Esophagus (tissue), 2 donors: ENCODE measurements around the gene PAFAH1B2. TPM values are rescaled to one million over a fixed set of nuclear protein-coding genes. Genes with fewer than 3 reads are reported as not detected.
"Not testable (repeated sequence)": the region's sequence is repeated elsewhere in the genome, so short reads cannot be mapped to it uniquely, and the experiment has no call there.

ENCODE experiments used
- H3K27ac ChIP-seq, 2 donors: one replicate each; pipeline ENCODE4 v1.5.1; 2013; ENCODE audit warnings: low read depth in 2 of 2, mild to moderate bottlenecking in 2 of 2, inconsistent platforms in 1 of 2, low read length in 1 of 2, moderate library complexity in 1 of 2
- H3K27me3 ChIP-seq, 2 donors: one replicate each; pipeline ENCODE4 v1.6.1; 2013; ENCODE audit warnings: low read length in 2 of 2, control low read depth in 1 of 2, mild to moderate bottlenecking in 1 of 2; ENCODE audit not compliant: insufficient read depth in 2 of 2, control insufficient read depth in 1 of 2
- H3K36me3 ChIP-seq, 2 donors: one replicate each; pipeline ENCODE4 v1.6.1; 2013; ENCODE audit warnings: low read length in 1 of 2; ENCODE audit not compliant: control insufficient read depth in 2 of 2, insufficient read depth in 2 of 2
- H3K4me1 ChIP-seq, 2 donors: one replicate each; pipeline ENCODE4 v1.6.1; 2013; ENCODE audit warnings: low read length in 1 of 2; ENCODE audit not compliant: control insufficient read depth in 2 of 2, insufficient read depth in 2 of 2
- H3K4me3 ChIP-seq, 2 donors: one replicate each; pipeline ENCODE4 v1.5.1; 2013; ENCODE audit warnings: low read length in 2 of 2, mild to moderate bottlenecking in 2 of 2, low read depth in 1 of 2, moderate library complexity in 1 of 2
- H3K9me3 ChIP-seq, 2 donors: one replicate each; pipeline ENCODE4 v1.6.1; 2013; ENCODE audit warnings: mild to moderate bottlenecking in 2 of 2, low read depth in 1 of 2, low read length in 1 of 2, moderate library complexity in 1 of 2; ENCODE audit not compliant: control insufficient read depth in 2 of 2, insufficient read depth in 1 of 2
- WGBS, 2 donors: extraction: QIAGEN DNeasy Blood & Tissue Kit; methylation state at CpG; one replicate each; pipeline ENCODE4 v1.1.7; 2013; 5-methylcytosine and 5-hydroxymethylcytosine counted together
- polyA plus RNA-seq, 2 donors: library from polyadenylated mRNA; stranded (reverse); fragments of 200-250 nt; gene quantifications; one replicate each; pipeline ENCODE4 v1.2.3, GENCODE V29; 2013
- donor health status: healthy with polysubstance abuse.
- donor health status: Bipolar disorder and iron deficiency.

Gene PAFAH1B2
- polyA plus RNA-seq, 2 donors = 13.9 to 14.0 TPM

GRCh38 chr11:117179048-117179999 lies 35.2 kb downstream of the PAFAH1B2 start:
- H3K4me1 ChIP-seq = peaks cover 6 to 18% of the 10 kb centered on the region in 2 donors
- H3K36me3 ChIP-seq = peaks cover 0 to 8% of the 10 kb centered on the region in 2 donors
- 2% methylated on average over 39 of the region's 39 CpGs for WGBS, 2 donors

GRCh38 chr11:117180020-117180419 lies 35.9 kb downstream of the PAFAH1B2 start:
- Histone ChIP-seq H3K9me3 (no peaks in the 10 kb centered on the region), H3K4me1 (peaks cover 6 to 18% of the 10 kb centered on the region in 2 donors), H3K4me3 (peak overlapping the region; percentile 80 to 94), H3K36me3 (peaks cover 0 to 8% of the 10 kb centered on the region in 2 donors), H3K27me3 (no peaks in the 10 kb centered on the region), H3K27ac (peak overlapping the region; percentile 91 to 94)
- WGBS, 2 donors = 17 to 20% methylated on average over 4 of the region's 4 CpGs

More at GRCh38 chr11:117179048-117179999, 35.2 kb downstream of the PAFAH1B2 start:
- peak overlapping the region; percentile 91 to 94 for H3K27ac ChIP-seq
- peak overlapping the region; percentile 80 to 94 for H3K4me3 ChIP-seq
- no peaks in the 10 kb centered on the region for H3K27me3 ChIP-seq
- H3K9me3 ChIP-seq = no peaks in the 10 kb centered on the region

- peak overlapping the region in 1 of 2 donors; percentile 15 for H3K27ac ChIP-seq
- no peaks in the 10 kb centered on the region for H3K9me3 ChIP-seq
- WGBS, 2 donors = 45 to 57% methylated on average over 22 of the region's 22 CpGs
- H3K36me3 ChIP-seq = peaks cover 0 to 10% of the 10 kb centered on the region in 2 donors
- no peaks in the 10 kb centered on the region for H3K27me3 ChIP-seq
- no peak overlapping the region for H3K4me3 ChIP-seq
- peaks cover 6 to 18% of the 10 kb centered on the region in 2 donors for H3K4me1 ChIP-seq
Observed at GRCh38 chr11:117180661-117181585, 36.8 kb downstream of the PAFAH1B2 start.

GRCh38 chr11:117181586-117182550 lies 37.8 kb downstream of the PAFAH1B2 start:
- H3K36me3 ChIP-seq = peaks cover 0 to 10% of the 10 kb centered on the region in 2 donors
- no peaks in the 10 kb centered on the region for H3K9me3 ChIP-seq
- no peaks in the 10 kb centered on the region for H3K27me3 ChIP-seq
- H3K4me1 ChIP-seq = peaks cover 6 to 18% of the 10 kb centered on the region in 2 donors
- 88 to 91% methylated on average over 19 to 22 of the region's 22 CpGs for WGBS, 2 donors
- H3K4me3 ChIP-seq = no peak overlapping the region
- no peak overlapping the region for H3K27ac ChIP-seq

GRCh38 chr11:117182551-117182935 lies 38.5 kb downstream of the PAFAH1B2 start:
- Histone ChIP-seq H3K27me3 (no peaks in the 10 kb centered on the region), H3K27ac (no peak overlapping the region), H3K4me1 (peaks cover 6 to 18% of the 10 kb centered on the region in 2 donors), H3K9me3 (no peaks in the 10 kb centered on the region), H3K4me3 (no peak overlapping the region), H3K36me3 (peaks cover 4 to 14% of the 10 kb centered on the region in 2 donors)
- 90 to 92% methylated on average over 10 of the region's 10 CpGs for WGBS, 2 donors

GRCh38 chr11:117183178-117183577 lies 39.1 kb downstream of the PAFAH1B2 start:
- not testable (repeated sequence) for H3K9me3 ChIP-seq, H3K27me3 ChIP-seq, H3K27ac ChIP-seq, H3K4me3 ChIP-seq
- Histone ChIP-seq H3K4me1 (peaks cover 6 to 18% of the 10 kb centered on the region in 2 donors), H3K36me3 (peaks cover 9 to 19% of the 10 kb centered on the region in 2 donors)
- 95% methylated on average over 13 of the region's 13 CpGs for WGBS, 2 donors

GRCh38 chr11:117183724-117184349 lies 39.8 kb downstream of the PAFAH1B2 start:
- Histone ChIP-seq H3K27me3 (no peaks in the 10 kb centered on the region), H3K9me3 (no peaks in the 10 kb centered on the region), H3K36me3 (peaks cover 13 to 26% of the 10 kb centered on the region in 2 donors), H3K4me3 (no peak overlapping the region), H3K27ac (no peak overlapping the region), H3K4me1 (peaks cover 6 to 18% of the 10 kb centered on the region in 2 donors)
- 66 to 71% methylated on average over 11 of the region's 11 CpGs for WGBS, 2 donors

- Histone ChIP-seq H3K4me3 (no peak overlapping the region), H3K36me3 (peaks cover 13 to 41% of the 10 kb centered on the region in 2 donors), H3K27ac (no peak overlapping the region), H3K27me3 (no peaks in the 10 kb centered on the region), H3K4me1 (peaks cover 5 to 9% of the 10 kb centered on the region in 2 donors), H3K9me3 (no peaks in the 10 kb centered on the region)
- 85% methylated on average over 5 of the region's 5 CpGs for WGBS, 2 donors
Observed at GRCh38 chr11:117185736-117186430, 41.8 kb downstream of the PAFAH1B2 start.
